DND-41 (cell line): ENCODE data around the gene WNT6.

Experiments
- ATAC-seq: fragments of 200-7000 bp; cut with Tn5 transposase; 3 replicates; pipeline ENCODE4 v1.9.1; 2021; ENCODE audit warnings: low read depth; ENCODE audit not compliant: insufficient read depth
- DNase-seq: peaks from one replicate; pipeline ENCODE4 v3.0.0-alpha.2; 2020
- H2AFZ ChIP-seq: 2 replicates; pipeline ENCODE4 v1.6.0; 2012; ENCODE audit warnings: low read depth, low read length
- H3K27ac ChIP-seq: 2 replicates; pipeline ENCODE4 v1.5.1; 2012; ENCODE audit warnings: low read length, inconsistent platforms
- H3K27me3 ChIP-seq: fragments of 200-600 bp; sonication (generic); 2 replicates; pipeline ENCODE4 v1.6.0; 2012; ENCODE audit warnings: low read length, mild to moderate bottlenecking, inconsistent platforms; ENCODE audit not compliant: insufficient read depth, poor library complexity
- H3K36me3 ChIP-seq: 2 replicates; pipeline ENCODE4 v1.5.1; 2012; ENCODE audit warnings: low read length, inconsistent platforms; ENCODE audit not compliant: insufficient read depth
- H3K4me1 ChIP-seq: 2 replicates; pipeline ENCODE4 v1.5.1; 2012; ENCODE audit warnings: mild to moderate bottlenecking, low read length; ENCODE audit not compliant: insufficient read depth
- H3K4me2 ChIP-seq: 2 replicates; pipeline ENCODE4 v1.6.0; 2012; ENCODE audit warnings: mild to moderate bottlenecking, moderate library complexity, low read length, inconsistent platforms; ENCODE audit not compliant: insufficient read depth
- H3K4me3 ChIP-seq, 2 experiments: fragments of 200-600 bp in 1 of 2; shearing (Covaris generic) in 1 of 2; 2 replicates each; pipeline ENCODE4 v1.5.1; 2012 to 2016; ENCODE audit warnings: inconsistent platforms in 2 of 2, low read length in 2 of 2, mild to moderate bottlenecking in 2 of 2, low read depth in 1 of 2, moderate library complexity in 1 of 2
- H3K79me2 ChIP-seq: 2 replicates; pipeline ENCODE4 v1.6.0; 2012; ENCODE audit warnings: low read length, inconsistent platforms; ENCODE audit not compliant: insufficient read depth
- H3K9ac ChIP-seq: 2 replicates; pipeline ENCODE4 v1.6.0; 2012; ENCODE audit warnings: low read depth, mild to moderate bottlenecking, inconsistent platforms, low read length, moderate library complexity
- H3K9me3 ChIP-seq: 2 replicates; pipeline ENCODE4 v1.5.1; 2012; ENCODE audit warnings: low read length, moderate library complexity, mild to moderate bottlenecking, inconsistent platforms; ENCODE audit not compliant: insufficient read depth, severe bottlenecking
- H4K20me1 ChIP-seq: 2 replicates; pipeline ENCODE4 v1.6.0; 2012; ENCODE audit warnings: low read length; ENCODE audit not compliant: insufficient read depth
- CTCF ChIP-seq: IDR thresholded peaks from 2 replicates; pipeline ENCODE4 v1.5.1; 2012; ENCODE audit warnings: borderline replicate concordance, low read length, moderate library complexity, mild to moderate bottlenecking; ENCODE audit not compliant: poor library complexity, severe bottlenecking; ENCODE audit errors: extremely low read depth
- EZH2 ChIP-seq: IDR thresholded peaks from 3 replicates; pipeline ENCODE4 v1.6.1; 2012; ENCODE audit warnings: borderline replicate concordance, low read depth, mild to moderate bottlenecking, moderate library complexity, low read length, inconsistent platforms; ENCODE audit not compliant: severe bottlenecking

The WNT6 gene

GRCh38 chr2:218819093-218819492 lies 40.5 kb upstream of the WNT6 start:
- ATAC-seq (no peak), DNase-seq (no peak)
- H3K36me3 ChIP-seq: no peaks in the 10 kb centered on the region
- no peak overlapping the region for H3K4me2 ChIP-seq
- no peak overlapping the region for H3K27ac ChIP-seq
- H3K79me2 ChIP-seq: no peaks in the 10 kb centered on the region
- H3K4me1 ChIP-seq: no peaks in the 10 kb centered on the region
- peaks cover 12% of the 10 kb centered on the region for H3K27me3 ChIP-seq
- no peak overlapping the region for H3K9ac ChIP-seq
- no peak overlapping the region for H2AFZ ChIP-seq
- H3K4me3 ChIP-seq: no peak overlapping the region
- no peaks in the 10 kb centered on the region for H4K20me1 ChIP-seq
- no peak for TF ChIP-seq EZH2
- no peak for TF ChIP-seq CTCF
- no peaks in the 10 kb centered on the region for H3K9me3 ChIP-seq

GRCh38 chr2:218820746-218821369 lies 38.7 kb upstream of the WNT6 start:
- Histone ChIP-seq H3K27ac (no peak overlapping the region), H4K20me1 (no peaks in the 10 kb centered on the region), H3K36me3 (no peaks in the 10 kb centered on the region), H3K4me1 (no peaks in the 10 kb centered on the region), H3K27me3 (peaks cover 12% of the 10 kb centered on the region), H3K79me2 (no peaks in the 10 kb centered on the region), H3K9me3 (no peaks in the 10 kb centered on the region), H3K4me3 (no peak overlapping the region), H3K9ac (no peak overlapping the region), H3K4me2 (no peak overlapping the region), H2AFZ (no peak overlapping the region)
- DNase-seq (no peak), ATAC-seq (no peak)
- no peak for TF ChIP-seq CTCF
- TF ChIP-seq EZH2: no peak

- Histone ChIP-seq H3K36me3 (no peaks in the 10 kb centered on the region), H3K27ac (no peak overlapping the region), H2AFZ (no peak overlapping the region), H3K9ac (no peak overlapping the region), H4K20me1 (no peaks in the 10 kb centered on the region), H3K27me3 (peaks cover 10% of the 10 kb centered on the region), H3K4me1 (no peaks in the 10 kb centered on the region), H3K9me3 (no peaks in the 10 kb centered on the region), H3K79me2 (no peaks in the 10 kb centered on the region), H3K4me3 (no peak overlapping the region), H3K4me2 (no peak overlapping the region)
- no peak for ATAC-seq
- TF ChIP-seq EZH2 (no peak), CTCF (no peak)
- DNase-seq: no peak
These were observed 37.9 kb upstream of the WNT6 start for GRCh38 chr2:218821605-218822211.

- Histone ChIP-seq H3K27me3 (peaks cover 8% of the 10 kb centered on the region), H3K4me3 (no peak overlapping the region), H3K79me2 (no peaks in the 10 kb centered on the region), H3K9ac (no peak overlapping the region), H3K27ac (no peak overlapping the region), H2AFZ (no peak overlapping the region), H3K36me3 (no peaks in the 10 kb centered on the region), H3K9me3 (no peaks in the 10 kb centered on the region), H4K20me1 (no peaks in the 10 kb centered on the region), H3K4me2 (no peak overlapping the region), H3K4me1 (no peaks in the 10 kb centered on the region)
- TF ChIP-seq CTCF (no peak), EZH2 (no peak)
- no peak for ATAC-seq
- no peak for DNase-seq
These were observed 37.0 kb upstream of the WNT6 start for GRCh38 chr2:218822622-218823021.
